CD4-positive, alpha-beta T cell treated with Interferon alpha-2 for 1 hour (primary cell): ENCODE measurements around the gene AFG3L2.
"Not testable (repeated sequence)": the region's sequence is repeated elsewhere in the genome, so short reads cannot be mapped to it uniquely, and the experiment has no call there.

ENCODE experiments used
- DNase-seq, 2 donors: peaks; one replicate each; pipeline ENCODE4 v3.0.0-alpha.2; 2020 to 2022

The AFG3L2 gene

DNA sequence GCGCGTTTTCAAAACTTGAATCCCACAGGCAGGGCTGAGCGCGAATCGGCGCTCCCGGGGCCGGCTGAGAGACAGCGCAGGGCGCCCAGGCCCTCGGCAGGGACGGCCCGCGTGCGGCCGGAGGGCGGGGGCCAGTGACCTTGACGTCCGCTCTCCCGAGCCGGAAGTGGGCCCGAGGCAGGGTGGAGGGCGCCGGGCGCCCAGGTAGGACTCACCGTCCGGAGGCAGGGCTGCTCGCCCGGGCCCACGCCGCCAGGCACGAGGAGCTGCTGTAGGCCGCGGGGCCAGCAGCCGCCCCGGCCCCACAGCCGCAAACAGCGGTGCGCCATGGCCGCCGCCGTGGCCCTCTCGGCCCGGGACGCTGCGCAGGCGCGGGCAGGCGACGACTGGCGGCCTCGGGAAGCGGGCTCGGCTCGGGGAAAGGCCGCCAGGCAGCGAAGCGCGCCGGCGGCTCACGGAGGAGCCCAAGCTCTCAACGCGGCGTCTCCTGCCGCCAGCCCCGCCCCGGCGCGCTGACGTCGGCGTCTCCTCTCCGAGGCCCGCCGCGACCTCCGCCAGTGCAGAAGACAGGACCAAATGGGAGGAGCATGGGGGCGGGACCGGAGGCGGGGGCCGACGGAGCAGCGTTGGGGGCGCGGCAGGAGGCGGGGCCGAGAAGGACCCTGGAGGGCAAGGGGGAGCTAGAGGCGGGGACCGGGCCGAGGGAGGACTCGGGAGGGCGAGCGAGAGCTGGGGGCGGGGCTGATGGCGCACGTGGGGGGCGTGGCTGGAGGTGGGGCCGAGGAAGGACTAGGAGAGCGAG is at the start of gene AFG3L2:
Gene AFG3L2, minus strand, starts transcription at position 474 of the 802 bp plus-strand sequence. Its CDS starts 145 bp downstream, at position 329.
- peak; percentile 100 for DNase-seq

DNA sequence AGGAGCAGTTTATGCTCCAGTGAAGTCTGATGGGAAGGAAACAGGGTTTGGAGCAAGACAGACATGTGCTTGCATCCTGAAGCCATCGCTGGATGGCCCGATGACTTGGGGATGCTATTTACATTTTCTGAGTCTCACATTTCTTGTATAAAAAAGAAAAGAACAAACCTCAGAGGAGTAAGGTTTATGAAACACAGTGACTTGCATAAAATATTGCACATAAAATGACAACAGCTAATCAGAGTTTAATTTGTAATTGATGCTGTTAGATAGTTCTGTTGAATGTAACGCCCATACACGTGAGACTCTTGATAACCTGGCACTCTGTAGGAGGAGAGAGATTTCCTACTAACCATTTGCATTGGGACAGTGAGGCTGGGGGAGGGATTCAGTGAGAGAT is 47.2 kb upstream of the AFG3L2 start:
- no peak for DNase-seq

DNA sequence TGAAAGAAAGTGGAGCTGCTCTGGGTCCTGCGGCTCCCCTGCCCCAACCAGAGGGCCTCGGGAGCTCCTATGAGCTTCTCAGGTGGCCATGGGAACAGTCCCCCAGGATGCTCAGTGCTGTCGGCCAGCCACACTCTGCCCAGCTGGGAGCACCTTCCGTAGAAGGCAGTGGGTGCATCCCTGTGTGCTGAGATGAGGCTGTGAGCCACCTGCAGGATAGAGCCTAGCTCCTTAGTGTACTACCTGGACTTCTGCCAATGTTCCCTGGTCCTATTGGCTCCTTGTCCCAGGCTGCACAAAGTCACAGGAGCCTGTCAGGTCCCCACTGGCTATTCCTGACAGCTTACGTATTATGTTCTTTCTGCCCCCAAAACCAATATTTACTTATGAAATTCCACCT is 46.8 kb upstream of the AFG3L2 start:
- DNase-seq: no peak

DNA sequence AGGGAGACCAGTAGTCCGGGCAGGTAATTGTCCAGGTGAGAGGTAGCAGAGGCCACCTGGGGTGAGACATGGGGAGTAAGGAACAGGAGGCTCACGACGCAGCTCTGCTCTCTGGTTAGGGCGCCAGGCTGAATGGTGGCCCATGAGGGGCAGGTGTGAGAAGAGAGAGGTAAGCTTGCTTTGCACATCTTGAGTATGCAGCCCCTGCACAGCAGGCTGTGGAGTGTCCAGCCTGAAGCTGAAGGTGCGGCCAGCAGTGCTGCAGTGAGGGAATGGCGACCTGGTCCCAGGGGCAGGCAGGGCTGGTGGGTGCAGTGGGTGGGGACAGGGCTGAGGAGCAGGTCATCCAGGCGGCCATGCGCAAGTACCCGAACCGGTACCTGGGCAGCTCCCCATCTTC is 46.4 kb upstream of the AFG3L2 start:
- DNase-seq: no peak

DNA sequence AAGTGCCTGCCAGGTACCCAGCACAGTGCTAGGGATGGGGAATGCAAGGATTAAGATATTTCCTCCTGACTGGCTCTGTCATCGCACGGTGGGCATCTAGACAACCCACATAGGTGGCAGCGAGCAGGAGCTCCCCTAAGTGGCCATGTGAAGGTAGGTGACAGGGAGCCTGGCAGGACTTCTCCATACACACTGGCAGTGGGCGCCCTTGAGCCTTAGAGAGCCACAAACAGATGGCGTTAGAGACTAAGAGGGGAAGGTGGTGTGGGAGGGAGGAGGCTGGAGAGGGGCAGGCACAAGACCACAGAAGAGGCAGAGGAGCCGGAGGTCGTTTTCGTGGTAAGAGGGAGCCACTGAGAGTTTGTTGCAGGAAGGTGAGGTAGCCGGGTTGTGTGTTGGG is 45.9 kb upstream of the AFG3L2 start:
- no peak for DNase-seq

DNA sequence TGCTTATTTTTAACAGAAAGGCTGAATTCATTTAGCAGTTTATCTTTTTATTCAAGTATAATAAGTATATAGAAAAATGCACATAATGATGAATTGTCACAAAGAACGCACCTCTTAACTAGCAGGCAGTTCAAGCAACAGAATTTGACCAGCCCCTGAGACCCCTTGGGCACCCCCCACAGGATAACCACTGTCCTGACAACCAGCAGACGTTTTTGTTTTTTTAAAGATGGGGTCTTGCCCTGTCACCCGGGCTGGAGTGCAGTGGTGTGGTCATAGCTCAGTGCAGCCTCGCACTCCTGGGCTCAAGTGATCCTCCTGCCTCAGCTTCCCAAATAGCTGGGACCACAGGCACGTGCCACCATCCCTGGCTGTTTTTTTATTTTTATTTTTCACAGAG is 44.7 kb upstream of the AFG3L2 start:
- no peak for DNase-seq

DNA sequence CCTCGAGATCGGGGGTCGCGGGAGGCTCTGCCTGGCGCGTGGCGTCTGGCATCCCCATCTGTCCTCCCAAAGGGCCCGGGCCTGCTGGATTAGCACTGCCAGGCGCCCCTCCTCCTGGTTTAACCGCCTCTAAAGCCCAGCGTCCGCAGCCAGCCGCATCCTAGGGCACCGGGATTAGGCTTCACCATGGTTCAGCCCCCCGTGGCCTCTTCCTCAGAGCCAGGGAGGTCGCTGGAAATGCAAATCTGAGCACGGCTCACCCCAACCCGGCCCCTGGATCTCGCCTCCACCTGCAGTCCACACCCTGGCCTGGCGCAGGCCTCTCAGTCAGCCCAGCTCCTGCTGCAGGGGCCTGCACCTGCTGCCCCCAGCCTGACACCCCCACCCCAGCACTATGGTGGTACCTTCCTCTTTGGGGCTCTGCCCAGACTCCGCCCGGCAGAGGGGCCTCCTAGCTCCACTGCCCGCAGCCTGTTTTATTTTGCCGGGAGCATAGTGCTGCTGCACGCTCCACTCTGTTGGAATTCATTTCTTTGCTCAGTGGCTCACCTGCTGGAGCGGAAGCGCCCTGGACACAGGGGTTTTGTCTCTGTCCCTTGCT is 43.9 kb upstream of the AFG3L2 start:
- DNase-seq: no peak

DNA sequence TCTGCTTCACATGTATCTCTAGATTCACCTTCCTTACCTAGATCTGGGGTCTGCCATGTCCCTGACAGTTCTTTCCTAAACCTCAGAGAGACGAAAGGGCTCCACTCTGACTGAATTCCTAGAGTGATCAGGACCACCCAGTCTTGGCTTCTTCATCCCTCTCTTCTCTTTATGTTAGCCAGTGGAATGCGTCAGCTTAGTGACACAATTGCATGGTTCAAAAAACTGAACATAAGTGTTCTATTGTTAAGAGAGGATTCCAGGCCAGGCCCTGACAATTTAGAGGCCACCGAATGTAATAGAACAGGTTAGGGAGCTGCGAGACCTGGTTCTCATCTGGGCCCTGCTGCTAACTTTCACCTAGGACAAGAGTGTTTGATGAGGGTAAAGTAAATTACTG is 40.7 kb upstream of the AFG3L2 start:
- no peak for DNase-seq

DNA sequence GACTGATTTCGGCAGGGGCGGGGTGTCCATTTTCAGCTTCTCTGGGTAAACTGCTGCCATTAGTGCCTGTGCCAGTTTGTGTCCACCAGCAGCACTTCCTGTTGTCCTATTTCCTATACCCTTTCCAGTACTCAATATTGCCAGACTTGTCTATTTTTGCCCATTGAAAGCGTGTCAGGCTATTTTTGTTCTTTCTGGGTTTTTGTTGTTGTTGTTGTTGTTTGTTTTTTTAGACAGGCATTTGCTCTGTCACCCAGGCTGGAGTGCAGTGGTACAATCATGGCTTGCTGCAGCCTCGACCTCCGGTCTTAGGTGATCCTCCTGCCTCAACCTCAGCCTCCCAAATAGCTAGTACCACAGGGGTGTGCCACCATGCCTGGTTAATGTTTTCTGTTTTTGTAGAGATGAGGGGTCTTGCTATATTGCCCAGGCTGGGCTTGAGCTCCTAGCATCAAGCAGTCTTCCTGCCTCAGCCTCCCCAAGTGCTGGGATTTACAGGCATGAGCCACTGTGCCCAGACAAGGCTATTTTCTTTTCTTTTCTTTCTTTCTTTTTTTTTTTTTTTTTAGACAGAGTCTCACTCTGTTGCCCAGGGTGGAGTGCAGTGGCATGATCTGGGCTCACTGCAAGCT is 39.2 kb upstream of the AFG3L2 start:
- DNase-seq: no peak

DNA sequence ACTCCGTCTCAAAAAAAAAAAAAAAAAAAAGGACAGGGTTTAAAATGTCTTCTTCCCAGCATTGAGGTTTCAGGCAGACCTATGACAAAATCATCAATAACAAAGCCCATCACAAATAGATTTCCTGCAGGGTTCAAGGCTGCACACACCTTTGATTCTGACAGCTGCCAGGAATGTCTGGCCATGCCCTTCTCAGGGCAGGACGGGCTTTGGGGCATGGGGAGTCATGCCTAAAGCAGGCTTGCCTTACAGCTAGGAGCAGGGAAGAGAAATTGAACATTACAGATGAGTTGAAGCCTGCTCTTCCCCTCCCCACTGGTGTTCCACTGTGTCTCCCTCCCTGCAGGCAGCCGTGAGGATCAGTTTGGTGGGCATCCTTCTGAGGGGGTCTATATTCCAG is 34.4 kb upstream of the AFG3L2 start:
- DNase-seq: no peak

DNA sequence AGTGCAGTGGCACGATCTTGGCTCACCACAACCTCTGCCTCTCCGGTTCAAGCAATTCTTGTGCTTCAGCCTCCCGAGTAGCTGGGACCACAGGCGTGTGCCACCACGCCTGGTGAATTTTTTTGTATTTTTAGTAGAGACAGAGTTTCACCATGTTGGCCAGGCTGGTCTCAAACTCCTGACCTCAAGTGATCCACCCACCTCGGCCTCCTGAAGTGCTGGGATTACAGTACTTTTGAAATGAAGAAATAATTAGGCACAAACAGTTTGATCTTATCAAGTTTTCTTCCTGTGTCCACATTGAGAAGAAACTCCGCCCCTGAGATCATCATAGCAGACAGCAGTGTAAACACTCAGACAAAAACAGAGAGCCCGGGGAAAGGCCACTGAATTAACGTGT is 33.7 kb upstream of the AFG3L2 start:
- not testable (repeated sequence) for DNase-seq

DNA sequence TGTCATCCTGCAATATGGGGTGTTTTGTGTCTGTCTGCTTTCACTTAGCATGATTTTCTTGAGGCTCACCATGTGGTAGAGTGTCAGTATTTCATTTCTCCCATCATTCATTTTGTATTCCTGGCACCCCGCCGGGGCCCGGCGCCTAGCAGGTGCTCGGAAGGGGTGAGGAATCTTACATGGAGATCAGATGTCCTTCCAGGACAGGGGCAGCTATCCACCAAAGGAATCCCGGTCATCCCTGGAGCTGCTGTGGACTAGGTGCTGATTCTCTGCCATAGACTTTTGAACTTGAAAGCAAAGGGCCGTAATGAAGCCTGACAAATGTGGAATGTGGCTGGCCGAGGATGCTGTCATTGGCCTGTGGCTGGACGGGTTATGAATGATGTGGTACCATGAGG is 33.1 kb upstream of the AFG3L2 start:
- no peak for DNase-seq

DNA sequence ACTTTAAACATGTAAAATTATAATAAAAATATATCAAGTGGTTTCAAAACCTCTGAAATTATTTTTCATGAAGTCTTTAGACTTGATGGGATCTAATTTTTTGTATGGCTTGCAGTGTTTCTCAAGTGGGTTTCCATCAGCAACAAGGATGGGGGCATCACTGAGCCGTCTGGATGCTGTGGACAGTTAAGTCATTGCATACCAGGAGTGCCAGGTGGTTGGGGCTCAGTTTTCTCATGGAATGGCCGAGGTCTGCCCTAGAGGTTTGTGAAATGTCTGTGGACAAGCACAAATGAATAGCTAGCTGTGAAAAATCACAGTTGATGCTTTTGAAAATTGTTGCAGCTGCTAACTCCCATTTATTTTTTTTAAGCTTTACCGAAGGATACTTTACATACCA is 32.4 kb upstream of the AFG3L2 start:
- DNase-seq: no peak

DNA sequence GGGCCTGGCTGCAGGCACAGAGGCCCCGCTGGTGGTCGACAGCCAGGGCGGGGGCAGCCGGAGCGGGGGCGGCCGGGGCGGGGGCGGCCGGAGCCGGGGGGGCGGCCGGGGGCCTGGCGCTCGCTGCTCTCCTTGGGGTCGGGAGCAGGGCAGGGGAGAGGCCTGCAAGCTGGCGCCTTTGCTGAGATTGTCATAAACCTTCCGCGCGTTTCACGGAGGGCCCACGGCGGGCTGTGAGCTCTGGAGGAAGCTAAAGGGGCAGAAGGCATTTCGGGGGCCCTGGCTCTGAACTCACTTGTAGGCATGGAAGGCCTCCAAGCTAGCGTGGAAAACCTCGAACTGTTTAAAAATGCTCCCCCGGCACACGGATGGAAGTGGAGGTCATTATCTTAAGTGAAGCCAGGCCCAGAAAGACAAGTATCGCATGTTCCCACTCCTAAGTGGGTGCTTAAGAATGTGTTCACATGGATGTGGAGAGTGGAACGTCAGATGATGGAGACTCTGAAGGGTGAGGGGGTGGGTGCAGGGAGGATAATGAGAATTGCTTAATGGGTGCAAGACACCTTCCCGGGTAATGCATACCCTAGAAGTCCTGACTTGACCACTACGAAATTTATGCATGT is 31.3 kb upstream of the AFG3L2 start:
- DNase-seq: no peak

DNA sequence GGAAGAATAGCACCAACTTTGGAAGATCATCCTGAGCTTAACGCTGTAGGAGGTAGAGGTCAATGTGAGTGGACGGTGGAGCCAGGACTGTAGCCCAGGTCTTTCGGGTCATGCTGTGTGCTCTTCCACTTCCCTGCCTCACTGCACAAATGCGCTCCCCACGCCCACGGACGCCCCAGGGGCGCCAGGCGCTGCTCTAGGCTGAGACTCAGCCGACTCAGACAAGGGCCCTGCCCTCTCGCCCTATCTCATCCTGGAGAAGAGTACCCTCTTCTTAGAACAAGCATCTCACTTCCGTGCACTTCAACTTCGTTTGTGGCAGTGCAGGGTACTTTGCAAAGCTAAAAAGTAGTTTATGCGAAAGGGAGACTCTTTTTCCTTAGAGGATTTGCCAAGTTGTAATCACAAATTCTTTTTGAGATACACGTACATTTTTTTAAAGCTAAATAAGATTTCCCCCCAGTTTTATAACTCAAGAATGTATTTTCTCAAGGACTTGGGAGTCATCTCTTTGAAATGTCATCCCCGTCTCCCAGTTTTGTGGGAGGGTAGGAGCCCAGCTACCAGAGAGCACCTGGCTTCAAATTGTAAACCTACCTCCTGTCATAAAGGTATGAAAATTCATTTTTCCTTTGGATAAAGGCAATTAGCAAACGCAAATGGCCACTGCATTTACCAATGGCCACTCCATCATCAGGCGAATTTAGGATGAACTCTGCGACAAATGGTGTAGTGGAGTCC is 29.5 kb upstream of the AFG3L2 start:
- DNase-seq: no peak

DNA sequence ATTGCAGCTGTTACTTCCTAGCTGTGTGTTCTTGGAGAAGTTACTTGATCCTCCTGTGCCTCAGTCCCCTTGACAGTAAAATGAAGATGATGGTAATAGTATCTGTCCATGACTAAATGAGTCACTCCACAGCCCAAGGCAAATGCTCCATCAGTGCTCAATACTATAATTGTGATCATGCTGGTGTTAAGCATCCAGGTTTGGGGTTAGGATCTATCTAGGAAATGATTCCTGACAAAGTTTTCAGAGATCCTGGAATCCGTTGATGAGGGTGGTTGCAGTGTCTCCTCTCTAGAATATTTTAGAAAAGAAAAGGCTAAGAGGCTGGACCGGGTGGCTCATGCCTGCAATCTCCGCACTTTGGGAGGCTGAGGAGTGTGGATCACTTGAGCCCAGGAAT is 28.0 kb upstream of the AFG3L2 start:
- DNase-seq: no peak

DNA sequence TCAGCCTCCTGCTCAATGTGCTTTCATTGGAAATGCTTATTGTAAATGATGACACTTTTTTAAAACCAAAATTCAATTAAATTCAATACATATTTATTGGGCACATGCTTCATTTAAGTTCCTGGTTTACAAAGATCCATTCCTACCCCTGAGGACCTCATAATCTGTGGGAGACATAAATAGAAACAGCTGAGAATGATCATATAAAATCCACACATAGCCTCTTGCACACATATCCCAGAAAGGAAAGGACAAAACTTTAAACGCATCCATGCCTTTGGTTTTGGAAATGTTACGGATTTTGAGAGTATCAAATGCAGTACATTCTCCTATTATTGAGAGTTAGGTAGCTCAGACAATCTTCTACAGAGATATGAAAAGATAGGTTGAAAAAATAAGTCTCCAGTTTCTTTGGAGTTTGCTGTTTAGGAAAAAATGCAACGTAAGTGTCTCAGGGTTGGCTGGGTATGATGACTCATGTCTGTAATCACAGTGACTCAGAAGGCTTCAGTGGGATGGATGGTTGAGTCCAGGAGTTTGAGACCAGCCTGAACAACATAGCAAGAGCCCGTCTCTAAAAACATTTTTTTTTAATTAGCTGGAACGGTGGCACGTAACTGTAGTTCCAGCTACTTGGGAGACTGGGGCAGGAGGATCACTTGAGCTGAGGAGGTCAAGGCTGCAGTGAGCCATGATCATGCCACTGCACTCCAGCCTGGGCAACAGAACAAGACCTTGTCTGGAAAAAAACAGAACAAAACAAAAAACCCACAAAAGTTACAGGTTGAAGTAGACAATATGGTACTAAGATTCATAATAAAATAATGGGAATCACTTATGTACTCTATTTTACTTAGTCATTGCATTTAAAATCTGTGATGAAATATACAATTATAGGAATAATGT is 26.8 kb upstream of the AFG3L2 start:
- DNase-seq: no peak

DNA sequence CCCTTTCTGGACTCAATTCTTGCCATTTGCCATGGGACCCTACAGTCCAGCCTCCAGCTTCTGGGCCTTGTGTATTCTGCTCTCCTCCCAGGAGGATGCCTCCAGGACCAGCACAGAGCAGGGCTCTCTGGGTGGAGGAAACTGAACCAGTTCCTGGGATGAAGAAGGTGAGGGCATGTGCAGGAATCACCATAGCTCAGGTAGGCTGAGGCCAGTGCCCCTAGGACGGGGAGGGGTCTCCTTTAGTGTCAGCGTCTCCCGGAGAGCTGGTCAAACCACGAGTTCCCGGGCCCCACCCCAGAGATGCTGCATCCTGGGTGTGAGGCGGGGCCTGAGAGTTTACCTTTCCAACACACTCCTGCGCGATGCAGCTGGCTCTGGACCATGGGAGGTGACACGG is 24.9 kb upstream of the AFG3L2 start:
- no peak for DNase-seq

DNA sequence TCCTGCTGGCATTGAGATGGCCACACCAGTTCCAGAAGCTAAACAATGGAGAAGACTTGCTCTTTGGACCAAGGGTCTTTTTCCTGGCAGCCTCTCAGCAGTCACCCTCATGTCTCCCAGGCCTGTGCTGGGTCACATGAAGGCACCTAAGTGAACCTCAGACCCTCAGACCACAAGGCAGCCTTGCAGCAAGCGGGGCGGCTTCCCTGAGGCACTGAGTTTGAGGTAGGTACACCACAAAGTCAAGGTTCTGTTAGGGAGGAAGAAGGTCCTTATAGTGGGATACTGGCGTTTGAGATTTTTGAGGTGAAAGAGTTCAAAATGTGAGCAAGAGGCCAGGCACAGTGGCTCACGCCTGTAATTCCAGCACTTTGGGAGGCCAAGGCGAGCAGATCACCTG is 22.2 kb upstream of the AFG3L2 start:
- no peak for DNase-seq

DNA sequence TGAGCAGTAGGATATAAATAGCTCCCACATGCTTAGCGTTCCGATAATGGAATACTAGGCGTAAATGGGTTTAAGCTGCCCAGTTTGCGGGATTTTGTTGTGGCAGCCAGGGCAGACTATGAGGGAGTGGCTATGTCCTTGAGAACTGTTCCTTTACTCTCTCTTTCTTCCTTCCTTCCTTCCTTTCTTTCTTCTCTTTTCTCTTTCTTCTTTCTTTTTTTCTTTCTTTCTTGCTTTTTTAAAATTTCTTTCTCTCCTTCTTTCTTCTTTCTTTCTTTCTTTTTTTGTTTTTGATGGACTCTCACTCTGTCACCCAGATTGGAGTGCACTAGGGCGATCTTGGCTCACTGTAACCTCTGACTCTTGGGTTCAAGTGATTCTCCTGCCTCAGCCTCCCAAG is 21.6 kb upstream of the AFG3L2 start:
- no peak for DNase-seq

DNA sequence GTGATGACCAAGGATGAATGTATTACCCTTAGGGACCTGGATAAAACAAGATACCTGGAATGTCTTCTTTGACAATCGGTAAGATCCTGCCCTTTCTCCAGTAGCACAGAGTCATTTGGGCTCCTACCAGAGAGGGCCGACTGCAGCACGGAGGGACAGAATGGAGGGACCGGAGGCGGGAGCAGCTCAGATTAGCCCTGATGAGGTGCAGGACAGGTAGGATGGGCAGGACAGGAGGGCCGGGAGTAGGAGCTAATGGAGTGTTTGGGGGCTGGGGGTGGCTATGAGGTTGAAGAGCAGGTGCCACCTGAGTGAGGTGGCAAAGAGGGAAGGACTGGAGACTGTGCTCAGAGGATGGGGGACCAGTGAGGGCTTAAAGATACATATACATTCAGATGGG is 20.8 kb upstream of the AFG3L2 start:
- no peak for DNase-seq

DNA sequence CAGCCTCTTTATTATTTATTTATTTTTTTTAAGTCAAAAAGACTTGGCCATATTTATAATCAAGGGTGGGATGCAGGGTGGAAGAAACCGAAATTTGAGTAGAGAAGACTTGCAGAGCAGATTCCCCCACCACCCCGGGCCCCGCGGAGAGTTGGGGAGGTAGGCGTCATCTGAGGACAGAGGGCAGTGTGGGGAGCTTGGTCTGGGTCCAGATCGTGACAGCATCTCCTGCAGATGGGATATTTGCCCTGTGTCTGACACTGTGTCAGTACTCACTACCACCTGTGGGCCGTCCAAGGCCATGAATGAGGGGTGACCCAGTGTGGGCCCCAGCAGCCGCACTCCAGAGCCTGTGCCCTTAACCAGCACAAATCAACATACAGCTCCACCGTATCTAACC is 20.2 kb upstream of the AFG3L2 start:
- no peak for DNase-seq
